Esophagus muscularis mucosa (tissue), 4 donors: ENCODE results near the gene PCBP3. TPM values are rescaled to one million over a fixed set of nuclear protein-coding genes. Genes with fewer than 3 reads are reported as not detected.

Experiments used
- DNase-seq: peaks from one replicate; pipeline ENCODE4 v3.0.0-alpha.2; 2017; ENCODE audit errors: extremely low spot score
- H3K27ac ChIP-seq, 4 donors: fragments of 200-600 bp; sonication (generic); replicated peaks in 1 of 4; 1 replicate in 3 of 4; 2 replicates in 1 of 4; pipeline ENCODE4 v1.5.1; 2016 to 2019; ENCODE audit warnings: mild to moderate bottlenecking in 1 of 4
- H3K27me3 ChIP-seq, 4 donors: fragments of 200-600 bp; sonication (generic); one replicate each; pipeline versions ENCODE4 v1.5.1 to v1.6.0; 2016 to 2019
- H3K36me3 ChIP-seq, 4 donors: fragments of 200-600 bp; sonication (generic); one replicate each; pipeline ENCODE4 v1.5.1; 2016 to 2019
- H3K4me1 ChIP-seq, 4 donors: fragments of 200-600 bp; sonication (generic); one replicate each; pipeline ENCODE4 v1.5.1; 2016 to 2019
- H3K4me3 ChIP-seq, 4 donors: fragments of 200-600 bp; sonication (generic); 1 replicate in 2 of 4; 2 replicates in 2 of 4; pipeline ENCODE4 v1.5.1; 2016 to 2019; ENCODE audit warnings: mild to moderate bottlenecking in 4 of 4, moderate library complexity in 1 of 4
- H3K9me3 ChIP-seq, 4 donors: fragments of 200-600 bp; sonication (generic); 1 replicate in 3 of 4; 2 replicates in 1 of 4; pipeline ENCODE4 v1.5.1; 2016 to 2019
- EP300 ChIP-seq: sonication (generic); formaldehyde crosslinking; IDR thresholded peaks from one replicate; pipeline ENCODE4 v1.6.1; 2017; ENCODE audit warnings: antibody characterized with exemption
- POLR2A ChIP-seq: fragments of 450-650 bp; IDR thresholded peaks from one replicate; pipeline ENCODE4 v1.6.1; 2017; ENCODE audit warnings: antibody characterized with exemption, moderate library complexity, mild to moderate bottlenecking, low read depth
- POLR2AphosphoS5 ChIP-seq, 2 donors: sonication (generic); formaldehyde crosslinking; IDR thresholded peaks; one replicate each; pipeline ENCODE4 v1.6.1; 2017; ENCODE audit warnings: antibody characterized with exemption in 2 of 2
- WGBS: methylation state at CpG from one replicate; pipeline ENCODE4 v1.1.5; 2018; 5-methylcytosine and 5-hydroxymethylcytosine counted together
- intact Hi-C: fragments of 100-400 bp; cut with DNase I; formaldehyde crosslinking; loops from one replicate; pipeline ENCODE4 v1.15.1; 2023
- total RNA-seq, 4 donors: library from RNA; depleted of rRNA; stranded (reverse); fragments of >200 nt; gene quantifications; one replicate each; pipeline versions ENCODE4 v1.1.0 to v1.2.1, GENCODE V29; 2016
- TF ChIP-seq, protein P1 (sequence below), 3 experiments: fragments of 200-600 bp in 2 of 3; fragments of 450-650 bp in 1 of 3; sonication (generic) in 2 of 3; IDR thresholded peaks; one replicate each; pipeline ENCODE4 v1.5.1; 2017 to 2019; ENCODE audit warnings: antibody characterized with exemption in 3 of 3, mild to moderate bottlenecking in 2 of 3, moderate library complexity in 1 of 3

PCBP3 gene
- total RNA-seq, 4 donors from 2014 or later, result 7.5 to 9.2 (median 8.1) TPM

- Histone ChIP-seq H3K9me3 (no peaks in the 10 kb centered on the region), H3K4me1 (peaks cover 0 to 12% (median 7%) of the 10 kb centered on the region in 4 donors), H3K27me3 (peaks cover 0 to 44% (median 0%) of the 10 kb centered on the region in 4 donors), H3K4me3 (no peak overlapping the region), H3K27ac (no peak overlapping the region), H3K36me3 (no peaks in the 10 kb centered on the region)
- no peak for TF ChIP-seq POLR2A
- TF ChIP-seq POLR2AphosphoS5 (IDR thresholded peaks at IDR 0.05), result no peak
- no peak for TF ChIP-seq EP300
- TF ChIP-seq, protein P1, sequence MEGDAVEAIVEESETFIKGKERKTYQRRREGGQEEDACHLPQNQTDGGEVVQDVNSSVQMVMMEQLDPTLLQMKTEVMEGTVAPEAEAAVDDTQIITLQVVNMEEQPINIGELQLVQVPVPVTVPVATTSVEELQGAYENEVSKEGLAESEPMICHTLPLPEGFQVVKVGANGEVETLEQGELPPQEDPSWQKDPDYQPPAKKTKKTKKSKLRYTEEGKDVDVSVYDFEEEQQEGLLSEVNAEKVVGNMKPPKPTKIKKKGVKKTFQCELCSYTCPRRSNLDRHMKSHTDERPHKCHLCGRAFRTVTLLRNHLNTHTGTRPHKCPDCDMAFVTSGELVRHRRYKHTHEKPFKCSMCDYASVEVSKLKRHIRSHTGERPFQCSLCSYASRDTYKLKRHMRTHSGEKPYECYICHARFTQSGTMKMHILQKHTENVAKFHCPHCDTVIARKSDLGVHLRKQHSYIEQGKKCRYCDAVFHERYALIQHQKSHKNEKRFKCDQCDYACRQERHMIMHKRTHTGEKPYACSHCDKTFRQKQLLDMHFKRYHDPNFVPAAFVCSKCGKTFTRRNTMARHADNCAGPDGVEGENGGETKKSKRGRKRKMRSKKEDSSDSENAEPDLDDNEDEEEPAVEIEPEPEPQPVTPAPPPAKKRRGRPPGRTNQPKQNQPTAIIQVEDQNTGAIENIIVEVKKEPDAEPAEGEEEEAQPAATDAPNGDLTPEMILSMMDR (IDR thresholded peaks at IDR 0.05), result no peak
- DNase-seq, result no peak
- intact Hi-C loops, result no loop called here
- WGBS, result 76% methylated on average over 8 of the region's 28 CpGs
Measured at GRCh38 chr21:45876381-45877170, 233.1 kb downstream of the PCBP3 start.

DNA sequence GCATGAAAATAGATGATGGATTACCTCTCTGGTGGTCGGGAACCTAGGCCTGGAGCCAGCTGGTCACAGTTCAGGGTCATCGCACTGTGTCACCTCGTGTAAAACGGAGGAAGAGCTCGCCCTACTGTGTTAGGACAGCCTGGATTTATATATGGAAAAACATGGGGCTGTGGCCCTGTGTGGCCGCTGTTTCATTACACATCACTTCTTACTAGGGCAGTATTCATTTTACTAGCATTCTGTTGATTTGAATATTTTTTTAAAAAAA is 233.6 kb downstream of the PCBP3 start:
- no peak for DNase-seq
- Histone ChIP-seq H3K27me3 (peaks cover 0 to 40% (median 0%) of the 10 kb centered on the region in 4 donors), H3K4me1 (peaks cover 0 to 12% (median 7%) of the 10 kb centered on the region in 4 donors), H3K9me3 (no peaks in the 10 kb centered on the region), H3K4me3 (no peak overlapping the region), H3K27ac (no peak overlapping the region), H3K36me3 (no peaks in the 10 kb centered on the region)
- WGBS, result 76% methylated on average over 6 of the region's 6 CpGs
- TF ChIP-seq, protein P1 (IDR thresholded peaks at IDR 0.05), result no peak
- TF ChIP-seq EP300 (no peak), POLR2AphosphoS5 (IDR thresholded peaks at IDR 0.05) (no peak), POLR2A (no peak)
- intact Hi-C loops, result no loop called here

- no peak for TF ChIP-seq EP300
- no peak for TF ChIP-seq POLR2AphosphoS5 (IDR thresholded peaks at IDR 0.05)
- TF ChIP-seq, protein P1 (IDR thresholded peaks at IDR 0.05), result no peak
- TF ChIP-seq POLR2A, result no peak
- Histone ChIP-seq H3K27me3 (peaks cover 0 to 39% (median 0%) of the 10 kb centered on the region in 4 donors), H3K36me3 (no peaks in the 10 kb centered on the region), H3K27ac (no peak overlapping the region), H3K4me3 (no peak overlapping the region), H3K9me3 (no peaks in the 10 kb centered on the region), H3K4me1 (peaks cover 0 to 12% (median 7%) of the 10 kb centered on the region in 4 donors)
- 67% methylated on average over 4 of the region's 9 CpGs for WGBS
- intact Hi-C loops, result no loop called here
- DNase-seq, result no peak
Measured at GRCh38 chr21:45877821-45878469, 234.4 kb downstream of the PCBP3 start.

DNA sequence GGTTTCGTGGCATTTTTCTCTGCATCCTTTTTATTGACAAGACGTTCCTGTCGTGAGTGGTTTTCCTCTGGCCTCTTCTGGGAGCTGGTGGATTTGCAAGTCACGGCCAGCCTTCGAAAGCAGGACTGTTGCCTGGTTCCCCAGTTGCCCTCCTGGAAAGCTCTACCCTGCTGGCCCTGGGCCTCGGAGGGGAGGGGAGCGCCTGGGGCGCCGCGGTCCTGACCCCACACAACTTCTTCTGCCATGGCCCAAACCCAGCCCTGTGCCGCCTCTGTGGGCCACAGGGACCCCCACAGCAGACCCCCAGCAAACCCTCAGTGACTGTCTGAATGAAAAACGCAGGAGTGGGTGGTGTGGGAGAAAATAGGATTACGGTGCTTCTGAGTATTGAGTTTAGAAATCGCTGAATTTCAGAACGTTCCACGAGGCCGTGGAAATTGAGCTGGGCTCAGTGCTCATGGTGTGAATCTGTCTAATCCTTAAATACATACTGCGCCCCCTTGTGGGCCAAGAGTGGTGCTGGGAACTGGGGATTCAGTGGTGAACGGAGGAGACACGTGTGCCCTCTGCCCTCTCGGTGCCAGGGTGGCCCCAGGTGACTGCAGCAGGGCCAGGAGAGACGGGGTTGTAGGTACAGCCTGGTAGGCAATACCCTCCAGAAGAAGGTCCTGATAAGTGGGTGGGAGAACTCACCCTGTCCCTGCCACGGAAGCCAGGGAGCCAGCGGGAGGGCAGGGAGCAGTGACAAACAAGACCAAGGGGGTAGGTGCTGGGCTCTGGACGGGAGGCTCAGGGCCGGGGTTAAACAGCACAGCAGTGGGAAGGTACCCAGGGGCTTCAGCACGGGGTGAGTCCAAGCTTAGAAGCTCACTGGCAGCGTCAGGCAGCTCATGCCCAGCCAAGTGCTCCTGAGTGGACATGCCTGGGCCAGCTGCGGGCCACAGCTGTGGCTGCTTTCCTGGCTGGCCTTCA is 236.9 kb downstream of the PCBP3 start:
- Histone ChIP-seq H3K4me3 (no peak overlapping the region), H3K36me3 (no peaks in the 10 kb centered on the region), H3K4me1 (peaks cover 0 to 1% (median under 1%) of the 10 kb centered on the region in 4 donors), H3K27me3 (peaks cover 0 to 25% (median 0%) of the 10 kb centered on the region in 4 donors), H3K27ac (no peak overlapping the region), H3K9me3 (no peaks in the 10 kb centered on the region)
- no peak for DNase-seq
- intact Hi-C loops, result no loop called here
- TF ChIP-seq, protein P1 (IDR thresholded peaks at IDR 0.05), result peak in 2 of 3 experiments; percentile 27 to 57
- no peak for TF ChIP-seq POLR2AphosphoS5 (IDR thresholded peaks at IDR 0.05)
- WGBS, result 58% methylated on average over 28 of the region's 29 CpGs
